BJ (cell line): ENCODE measurements around the gene SMTNL2. TPM values are rescaled to one million over a fixed set of nuclear protein-coding genes. Genes with fewer than 3 reads are reported as not detected.

Experiments
- CTCF ChIA-PET: fragments of 350-600 bp; formaldehyde crosslinking; extraction: SDS; loops from one replicate; lab custom pipeline; 2021; ENCODE audit warnings: antibody characterized with exemption, inconsistent platforms; lab: Yijun Ruan, JAX
- POLR2A ChIA-PET: fragments of 300-600 bp; sonication (Branson Sonifier 250); formaldehyde crosslinking; extraction: SDS; loops from one replicate; lab custom pipeline; 2021; ENCODE audit warnings: antibody characterized with exemption; lab: Charles Lee
- DNase-seq: peaks from one replicate; pipeline ENCODE4 v3.0.0-alpha.2; 2011; ENCODE audit warnings: low read depth
- H3K27me3 ChIP-seq: 2 replicates; pipeline ENCODE4 v1.6.0; 2011; ENCODE audit warnings: low read length; ENCODE audit not compliant: control insufficient read depth, insufficient read depth
- H3K36me3 ChIP-seq: 2 replicates; pipeline ENCODE4 v1.5.1; 2011; ENCODE audit warnings: low read length; ENCODE audit not compliant: control insufficient read depth, insufficient read depth
- H3K4me3 ChIP-seq: 2 replicates; pipeline ENCODE4 v1.5.1; 2011; ENCODE audit warnings: low read depth, mild to moderate bottlenecking, control low read depth, low read length
- polyA plus RNA-seq: library from polyadenylated mRNA; depleted of rRNA; stranded (reverse); fragments of >200 nt; gene quantifications from 2 replicates; pipeline ENCODE4 v1.2.3, GENCODE V29; 2011
- TF ChIP-seq, protein P1 (sequence below): IDR thresholded peaks from 2 replicates; pipeline ENCODE4 v1.5.1; 2011; ENCODE audit warnings: low read depth, mild to moderate bottlenecking, control low read depth, inconsistent platforms, low read length, moderate library complexity; ENCODE audit not compliant: insufficient read depth

Gene SMTNL2
- polyA plus RNA-seq, 1 experiment, result not detected

DNA sequence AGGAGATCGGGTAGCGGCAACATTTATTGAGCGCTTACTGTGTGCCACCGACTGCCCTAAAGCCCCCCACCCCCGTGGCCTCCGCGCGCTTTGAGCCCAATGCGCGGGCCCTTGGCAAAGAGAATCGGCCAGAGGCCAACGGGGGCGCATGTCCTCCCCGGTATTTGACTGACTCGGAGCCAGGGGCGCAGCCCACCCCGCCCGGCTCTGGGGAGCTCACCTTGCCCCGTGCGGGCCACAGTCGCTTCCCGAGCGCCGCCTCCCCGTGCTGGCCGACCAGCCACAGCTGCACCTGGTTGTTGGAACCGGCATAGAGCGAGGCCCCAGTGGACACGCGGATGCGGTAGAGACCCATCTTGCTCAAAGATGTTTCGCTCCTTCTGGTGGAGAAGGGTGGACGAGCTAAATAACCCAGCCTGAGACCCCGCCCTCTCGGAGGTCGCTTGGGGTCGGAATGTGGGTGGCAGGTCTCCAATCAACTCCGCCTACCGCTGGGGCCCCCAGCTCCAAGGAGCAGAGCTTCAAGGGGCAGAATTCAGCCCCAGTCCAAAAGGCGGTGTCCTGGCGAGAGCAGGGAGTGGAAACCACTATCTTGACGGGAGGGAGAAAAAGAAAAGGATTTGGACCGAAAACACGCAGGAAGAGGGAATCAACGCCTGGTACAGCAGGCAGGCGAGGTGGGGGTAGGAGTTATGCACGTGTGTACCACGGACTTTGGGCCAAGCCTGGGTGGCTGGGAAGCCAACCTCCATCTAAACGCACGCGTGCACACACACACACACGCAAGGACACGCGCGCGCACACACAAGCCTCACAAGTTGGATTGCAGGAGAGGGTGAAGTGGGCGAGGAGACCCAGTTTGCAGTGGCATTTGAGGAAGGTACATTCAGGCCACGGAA lies 57.2 kb downstream of the SMTNL2 start, which contains the start of gene ALOX15:
Gene ALOX15, minus strand, starts transcription at position 382 of the 899 bp plus-strand sequence. Its CDS starts 27 bp downstream, at position 355.
- CTCF ChIA-PET, result no interaction called here
- peaks cover 31% of the 10 kb centered on the region for H3K27me3 ChIP-seq
- no peaks in the 10 kb centered on the region for H3K36me3 ChIP-seq
- POLR2A ChIA-PET, result no interaction called here
- TF ChIP-seq, protein P1, sequence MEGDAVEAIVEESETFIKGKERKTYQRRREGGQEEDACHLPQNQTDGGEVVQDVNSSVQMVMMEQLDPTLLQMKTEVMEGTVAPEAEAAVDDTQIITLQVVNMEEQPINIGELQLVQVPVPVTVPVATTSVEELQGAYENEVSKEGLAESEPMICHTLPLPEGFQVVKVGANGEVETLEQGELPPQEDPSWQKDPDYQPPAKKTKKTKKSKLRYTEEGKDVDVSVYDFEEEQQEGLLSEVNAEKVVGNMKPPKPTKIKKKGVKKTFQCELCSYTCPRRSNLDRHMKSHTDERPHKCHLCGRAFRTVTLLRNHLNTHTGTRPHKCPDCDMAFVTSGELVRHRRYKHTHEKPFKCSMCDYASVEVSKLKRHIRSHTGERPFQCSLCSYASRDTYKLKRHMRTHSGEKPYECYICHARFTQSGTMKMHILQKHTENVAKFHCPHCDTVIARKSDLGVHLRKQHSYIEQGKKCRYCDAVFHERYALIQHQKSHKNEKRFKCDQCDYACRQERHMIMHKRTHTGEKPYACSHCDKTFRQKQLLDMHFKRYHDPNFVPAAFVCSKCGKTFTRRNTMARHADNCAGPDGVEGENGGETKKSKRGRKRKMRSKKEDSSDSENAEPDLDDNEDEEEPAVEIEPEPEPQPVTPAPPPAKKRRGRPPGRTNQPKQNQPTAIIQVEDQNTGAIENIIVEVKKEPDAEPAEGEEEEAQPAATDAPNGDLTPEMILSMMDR, result no peak
- no peak for DNase-seq
- no peak within 1 kb of the TSS for H3K4me3 ChIP-seq

GRCh38 chr17:4642286-4642685 lies 58.0 kb downstream of the SMTNL2 start:
- ChIA-PET CTCF (no interaction called here), POLR2A (no interaction called here)
- TF ChIP-seq, protein P1, result no peak
- Histone ChIP-seq H3K4me3 (no peak overlapping the region), H3K27me3 (peaks cover 26% of the 10 kb centered on the region), H3K36me3 (no peaks in the 10 kb centered on the region)
- no peak for DNase-seq

DNA sequence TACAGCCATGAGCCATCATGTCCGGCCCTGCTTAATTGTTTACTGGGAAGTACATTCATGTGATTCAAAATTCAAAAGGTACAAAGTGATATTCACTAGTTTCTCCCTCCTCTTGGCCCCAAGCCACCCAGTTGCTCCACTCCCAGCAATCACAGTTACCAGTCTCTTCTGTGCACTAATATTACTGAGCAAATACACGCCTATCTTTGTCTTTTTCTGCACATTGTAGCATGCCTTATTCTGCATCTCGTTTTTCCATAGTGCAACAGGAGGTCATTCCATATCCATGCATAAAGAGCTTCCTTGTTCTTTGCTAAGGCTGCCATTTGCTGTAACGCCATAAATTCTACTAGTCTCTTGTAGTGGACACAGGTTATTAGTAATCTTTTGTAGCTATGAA lies 59.3 kb downstream of the SMTNL2 start:
- Histone ChIP-seq H3K36me3 (no peaks in the 10 kb centered on the region), H3K27me3 (peaks cover 24% of the 10 kb centered on the region), H3K4me3 (no peak overlapping the region)
- no peak for DNase-seq
- ChIA-PET CTCF (interaction anchor here (0.7 kb wide), 1 partner anchor 10 kb away, joined by 3 read pairs; no protein-coding TSS in a partner anchor), POLR2A (no interaction called here)
- TF ChIP-seq, protein P1, result no peak

- H3K4me3 ChIP-seq, result no peak overlapping the region
- peaks cover 19% of the 10 kb centered on the region for H3K27me3 ChIP-seq
- CTCF ChIA-PET, result interaction anchor here (0.6 kb wide), 1 partner anchor 163 kb away, joined by 3 read pairs; no protein-coding TSS in a partner anchor
- no peaks in the 10 kb centered on the region for H3K36me3 ChIP-seq
- no peak for DNase-seq
- POLR2A ChIA-PET, result no interaction called here
- TF ChIP-seq, protein P1, result no peak
Measured at GRCh38 chr17:4645642-4646041, 61.3 kb downstream of the SMTNL2 start.

DNA sequence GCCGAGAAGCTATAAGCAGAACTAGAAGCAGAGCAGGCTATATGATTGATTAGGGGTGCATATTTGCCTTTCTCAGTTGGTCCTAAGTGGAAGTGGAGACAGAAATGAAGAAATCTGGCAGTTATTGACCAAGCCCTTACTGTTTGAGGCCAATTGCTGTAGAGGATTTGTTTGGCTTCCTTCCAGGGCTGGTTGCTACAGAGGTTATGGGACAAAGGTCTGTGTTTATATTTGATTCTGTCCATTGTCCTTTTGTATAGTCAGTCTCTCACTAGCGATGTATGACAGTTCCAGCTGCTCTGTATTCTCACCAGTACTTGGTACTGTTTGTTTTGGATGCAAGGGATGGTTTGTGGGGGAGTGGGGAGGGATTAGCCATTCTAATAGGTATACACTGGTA lies 64.4 kb downstream of the SMTNL2 start:
- H3K4me3 ChIP-seq, result no peak overlapping the region
- no peak for DNase-seq
- no peaks in the 10 kb centered on the region for H3K36me3 ChIP-seq
- CTCF ChIA-PET, result interaction anchor here (1.1 to 1.2 kb wide), 2 partner anchors 93 to 434 kb away, joined by 3 read pairs; partner anchors contain the start of gene MYBBP1A
- POLR2A ChIA-PET, result no interaction called here
- TF ChIP-seq, protein P1, result no peak
- H3K27me3 ChIP-seq, result peaks cover 2% of the 10 kb centered on the region
